Fibroblast of skin of left biceps (primary cell): ENCODE measurements around the gene ASIC1.
"Not testable (repeated sequence)": the region's sequence is repeated elsewhere in the genome, so short reads cannot be mapped to it uniquely, and the experiment has no call there.

Experiments used
- DNase-seq, 2 experiments: peaks; one replicate each; pipeline ENCODE4 v3.0.0-alpha.2; 2013; ENCODE audit warnings: low read depth in 2 of 2

ASIC1 gene

GRCh38 chr12:50061946-50062686 is 4.7 kb downstream of the ASIC1 start:
- no peak for DNase-seq

- DNase-seq, result no peak
These were observed 5.5 kb downstream of the ASIC1 start for GRCh38 chr12:50062728-50063460.

GRCh38 chr12:50065726-50066310 is 8.4 kb downstream of the ASIC1 start:
- no peak for DNase-seq

GRCh38 chr12:50066402-50066801 is 9.0 kb downstream of the ASIC1 start:
- DNase-seq, result peak; percentile 57 to 67

GRCh38 chr12:50069069-50069468 is 11.7 kb downstream of the ASIC1 start:
- DNase-seq, result no peak

GRCh38 chr12:50069539-50069938 is 12.1 kb downstream of the ASIC1 start:
- DNase-seq, result no peak

- DNase-seq, result peak in 1 of 2 experiments; percentile 59
These were observed 13.1 kb downstream of the ASIC1 start for GRCh38 chr12:50070314-50071060.

GRCh38 chr12:50072198-50072907 is 15.0 kb downstream of the ASIC1 start:
- DNase-seq, result no peak

GRCh38 chr12:50073206-50073605 is 15.8 kb downstream of the ASIC1 start:
- no peak for DNase-seq

GRCh38 chr12:50073712-50074111 is 16.3 kb downstream of the ASIC1 start:
- DNase-seq, result no peak

GRCh38 chr12:50074936-50075807 is 17.8 kb downstream of the ASIC1 start:
- no peak for DNase-seq

- DNase-seq, result no peak
These were observed 18.4 kb downstream of the ASIC1 start for GRCh38 chr12:50075808-50076170.

- DNase-seq, result no peak
These were observed 19.7 kb downstream of the ASIC1 start for GRCh38 chr12:50077099-50077498.

GRCh38 chr12:50078281-50078680 is 20.9 kb downstream of the ASIC1 start:
- DNase-seq, result no peak

GRCh38 chr12:50079771-50080170 is 22.4 kb downstream of the ASIC1 start:
- DNase-seq, result no peak

GRCh38 chr12:50081096-50081808 is 23.9 kb downstream of the ASIC1 start:
- no peak for DNase-seq

- no peak for DNase-seq
These were observed 25.2 kb downstream of the ASIC1 start for GRCh38 chr12:50082644-50083043.

- no peak for DNase-seq
These were observed 25.9 kb downstream of the ASIC1 start for GRCh38 chr12:50083301-50083700.

GRCh38 chr12:50084409-50084774 is 27.0 kb downstream of the ASIC1 start:
- DNase-seq, result not testable (repeated sequence)
